GM21737 (cell line): ENCODE data around the gene NHSL2.
"Not testable (repeated sequence)": the region's sequence is repeated elsewhere in the genome, so short reads cannot be mapped to it uniquely, and the experiment has no call there.

Experiments used
- ATAC-seq: cut with Tn5 transposase; IDR thresholded peaks from one replicate; pipeline ENCODE4 v1.9.1; 2021; ENCODE audit warnings: mild to moderate bottlenecking, moderate library complexity; ENCODE audit not compliant: unreplicated experiment

The NHSL2 gene

GRCh38 chrX:72038868-72039267 is 128.2 kb downstream of the NHSL2 start:
- ATAC-seq, result no peak

GRCh38 chrX:72040506-72040905 is 129.9 kb downstream of the NHSL2 start:
- no peak for ATAC-seq

- ATAC-seq, result no peak
Measured at GRCh38 chrX:72041176-72041575, 130.5 kb downstream of the NHSL2 start.

- ATAC-seq, result no peak
Measured at GRCh38 chrX:72041871-72042851, 131.5 kb downstream of the NHSL2 start.

- ATAC-seq, result no peak
Measured at GRCh38 chrX:72042852-72043248, 132.2 kb downstream of the NHSL2 start.

- ATAC-seq, result no peak
Measured at GRCh38 chrX:72043636-72044035, 133.0 kb downstream of the NHSL2 start.

- no peak for ATAC-seq
Measured at GRCh38 chrX:72045141-72045540, 134.5 kb downstream of the NHSL2 start.

GRCh38 chrX:72045552-72046277 is 135.1 kb downstream of the NHSL2 start:
- no peak for ATAC-seq

- no peak for ATAC-seq
Measured at GRCh38 chrX:72046447-72046846, 135.8 kb downstream of the NHSL2 start.

GRCh38 chrX:72048510-72049455 is 138.1 kb downstream of the NHSL2 start:
- ATAC-seq, result no peak

GRCh38 chrX:72050011-72050410 is 139.4 kb downstream of the NHSL2 start:
- ATAC-seq, result no peak

GRCh38 chrX:72051589-72051988 is 140.9 kb downstream of the NHSL2 start:
- no peak for ATAC-seq

- ATAC-seq, result no peak
Measured at GRCh38 chrX:72052415-72053090, 141.9 kb downstream of the NHSL2 start.

GRCh38 chrX:72053508-72053907 is 142.9 kb downstream of the NHSL2 start:
- ATAC-seq, result no peak

- no peak for ATAC-seq
Measured at GRCh38 chrX:72054779-72055489, 144.3 kb downstream of the NHSL2 start.

GRCh38 chrX:72057331-72057730 is 146.7 kb downstream of the NHSL2 start:
- no peak for ATAC-seq

- ATAC-seq, result no peak
Measured at GRCh38 chrX:72057849-72058248, 147.2 kb downstream of the NHSL2 start.

GRCh38 chrX:72058346-72058745 is 147.7 kb downstream of the NHSL2 start:
- not testable (repeated sequence) for ATAC-seq

GRCh38 chrX:72060196-72060920 is 149.7 kb downstream of the NHSL2 start:
- ATAC-seq, result no peak
